Astrocyte (in vitro differentiated cells and primary cell): Measurements from ENCODE around the gene LMF1. TPM values are rescaled to one million over a fixed set of nuclear protein-coding genes. Genes with fewer than 3 reads are reported as not detected.

Source experiments
- DNase-seq: peaks from one replicate; pipeline ENCODE4 v3.0.0-alpha.2; 2010; ENCODE audit warnings: low read depth
- FAIRE-seq: peaks from 2 replicates; lab custom pipeline; 2011; peaks lifted over from hg19 to GRCh38; lab: Jason Lieb, UNC
- H2AFZ ChIP-seq: 2 replicates; pipeline ENCODE4 v1.6.0; 2012; ENCODE audit warnings: low read depth, low read length, inconsistent platforms
- H3K27ac ChIP-seq: 2 replicates; pipeline ENCODE4 v1.5.1; 2011; ENCODE audit warnings: low read depth, low read length, inconsistent platforms
- H3K27me3 ChIP-seq: 2 replicates; pipeline ENCODE4 v1.6.0; 2011; ENCODE audit warnings: low read length, inconsistent platforms; ENCODE audit not compliant: insufficient read depth
- H3K36me3 ChIP-seq: 2 replicates; pipeline ENCODE4 v1.5.1; 2011; ENCODE audit warnings: low read length, inconsistent platforms; ENCODE audit not compliant: insufficient read depth
- H3K4me1 ChIP-seq: 2 replicates; pipeline ENCODE4 v1.5.1; 2011; ENCODE audit warnings: low read length, inconsistent platforms; ENCODE audit not compliant: insufficient read depth
- H3K4me2 ChIP-seq: 2 replicates; pipeline ENCODE4 v1.6.0; 2012; ENCODE audit warnings: low read length, inconsistent platforms
- H3K4me3 ChIP-seq: 2 replicates; pipeline ENCODE4 v1.5.1; 2011; ENCODE audit warnings: low read depth, mild to moderate bottlenecking, low read length, inconsistent platforms; ENCODE audit not compliant: insufficient read depth
- H3K79me2 ChIP-seq: 2 replicates; pipeline ENCODE4 v1.6.0; 2012; ENCODE audit warnings: mild to moderate bottlenecking, low read length, inconsistent platforms; ENCODE audit not compliant: insufficient read depth
- H3K9ac ChIP-seq: 2 replicates; pipeline ENCODE4 v1.6.0; 2012; ENCODE audit warnings: mild to moderate bottlenecking, low read length, inconsistent platforms
- H3K9me3 ChIP-seq: 2 replicates; pipeline ENCODE4 v1.5.1; 2012; ENCODE audit warnings: low read depth, mild to moderate bottlenecking, low read length, inconsistent platforms; ENCODE audit not compliant: insufficient read depth
- H4K20me1 ChIP-seq: 2 replicates; pipeline ENCODE4 v1.6.0; 2012; ENCODE audit warnings: low read length, inconsistent platforms; ENCODE audit not compliant: insufficient read depth
- H3K27ac Mint-ChIP-seq: one replicate; pipeline ENCODE4 v1.8.0; 2021; ENCODE audit warnings: mild to moderate bottlenecking, mixed read lengths; ENCODE audit not compliant: unreplicated experiment
- H3K27me3 Mint-ChIP-seq: one replicate; pipeline ENCODE4 v1.8.0; 2021; ENCODE audit warnings: low read depth, mixed read lengths; ENCODE audit not compliant: unreplicated experiment
- H3K36me3 Mint-ChIP-seq: one replicate; pipeline ENCODE4 v1.8.0; 2021; ENCODE audit warnings: low read depth, mixed read lengths; ENCODE audit not compliant: unreplicated experiment
- H3K4me1 Mint-ChIP-seq: one replicate; pipeline ENCODE4 v1.8.0; 2021; ENCODE audit warnings: low read depth, mixed read lengths; ENCODE audit not compliant: unreplicated experiment
- H3K4me3 Mint-ChIP-seq: one replicate; pipeline ENCODE4 v1.8.0; 2021; ENCODE audit warnings: mild to moderate bottlenecking, moderate library complexity, mixed read lengths; ENCODE audit not compliant: unreplicated experiment
- H3K9me3 Mint-ChIP-seq: one replicate; pipeline ENCODE4 v1.8.0; 2021; ENCODE audit warnings: mild to moderate bottlenecking, mixed read lengths; ENCODE audit not compliant: unreplicated experiment
- CTCF ChIP-seq: IDR thresholded peaks from 2 replicates; pipeline ENCODE4 v1.5.1; 2011; ENCODE audit warnings: low read depth, mild to moderate bottlenecking, inconsistent platforms, low read length, moderate library complexity; ENCODE audit not compliant: insufficient read depth
- EZH2 ChIP-seq: IDR thresholded peaks from 2 replicates; pipeline ENCODE4 v1.6.1; 2012; ENCODE audit warnings: mild to moderate bottlenecking, low read length, inconsistent platforms; ENCODE audit not compliant: insufficient read depth
- total RNA-seq: library from RNA; stranded (reverse); gene quantifications from 2 replicates; pipeline ENCODE4 v1.2.1, GENCODE V29; 2021

The LMF1 gene
- total RNA-seq, 1 donor from 2014 or later = 12.6 TPM

- Histone ChIP-seq H3K36me3 (no peaks in the 10 kb centered on the region), H2AFZ (no peak overlapping the region), H4K20me1 (no peaks in the 10 kb centered on the region), H3K4me3 (no peak overlapping the region), H3K4me1 (no peaks in the 10 kb centered on the region), H3K27ac (no peak overlapping the region), H3K9ac (no peak overlapping the region), H3K9me3 (no peaks in the 10 kb centered on the region), H3K79me2 (no peaks in the 10 kb centered on the region), H3K4me2 (no peak overlapping the region), H3K27me3 (no peaks in the 10 kb centered on the region)
- H3K27ac Mint-ChIP-seq = no peak overlapping the region
- DNase-seq (no peak), FAIRE-seq (no peak)
- peaks cover 18% of the 10 kb centered on the region for H3K27me3 Mint-ChIP-seq
- no peaks in the 10 kb centered on the region for H3K9me3 Mint-ChIP-seq
- no peak overlapping the region for H3K4me3 Mint-ChIP-seq
- no peak for TF ChIP-seq CTCF
- TF ChIP-seq EZH2 = no peak
- H3K36me3 Mint-ChIP-seq = peaks cover 5% of the 10 kb centered on the region
- no peaks in the 10 kb centered on the region for H3K4me1 Mint-ChIP-seq
Observed at GRCh38 chr16:899683-900060, 71.1 kb downstream of the LMF1 start.

GRCh38 chr16:898761-899682 is 71.8 kb downstream of the LMF1 start:
- Mint-ChIP-seq H3K36me3 (peaks cover 7% of the 10 kb centered on the region), H3K4me1 (no peaks in the 10 kb centered on the region), H3K27me3 (peaks cover 18% of the 10 kb centered on the region), H3K9me3 (no peaks in the 10 kb centered on the region), H3K4me3 (no peak overlapping the region), H3K27ac (no peak overlapping the region)
- Histone ChIP-seq H3K4me2 (no peak overlapping the region), H3K27me3 (no peaks in the 10 kb centered on the region), H3K4me1 (no peaks in the 10 kb centered on the region), H3K4me3 (no peak overlapping the region), H3K9me3 (no peaks in the 10 kb centered on the region), H3K9ac (no peak overlapping the region), H4K20me1 (no peaks in the 10 kb centered on the region), H3K36me3 (no peaks in the 10 kb centered on the region), H2AFZ (no peak overlapping the region), H3K27ac (no peak overlapping the region), H3K79me2 (no peaks in the 10 kb centered on the region)
- no peak for TF ChIP-seq CTCF
- TF ChIP-seq EZH2 = no peak
- FAIRE-seq (no peak), DNase-seq (no peak)

- FAIRE-seq = no peak
- Mint-ChIP-seq H3K27me3 (peaks cover 18% of the 10 kb centered on the region), H3K4me1 (no peaks in the 10 kb centered on the region), H3K27ac (no peak overlapping the region), H3K36me3 (peaks cover 7% of the 10 kb centered on the region), H3K4me3 (no peak overlapping the region), H3K9me3 (no peaks in the 10 kb centered on the region)
- no peak for DNase-seq
- Histone ChIP-seq H3K79me2 (no peaks in the 10 kb centered on the region), H3K4me3 (no peak overlapping the region), H3K4me2 (no peak overlapping the region), H3K27ac (no peak overlapping the region), H3K36me3 (no peaks in the 10 kb centered on the region), H2AFZ (no peak overlapping the region), H3K9me3 (no peaks in the 10 kb centered on the region), H4K20me1 (no peaks in the 10 kb centered on the region), H3K4me1 (no peaks in the 10 kb centered on the region), H3K27me3 (no peaks in the 10 kb centered on the region), H3K9ac (no peak overlapping the region)
- no peak for TF ChIP-seq EZH2
- no peak for TF ChIP-seq CTCF
Observed at GRCh38 chr16:898216-898615, 72.6 kb downstream of the LMF1 start.
